Upper lobe of left lung (tissue), 6 donors: ENCODE data around the gene NBPF1. TPM values are rescaled to one million over a fixed set of nuclear protein-coding genes. Genes with fewer than 3 reads are reported as not detected.
"Not testable (repeated sequence)": the region's sequence is repeated elsewhere in the genome, so short reads cannot be mapped to it uniquely, and the experiment has no call there.

Experiments used
- ATAC-seq, 2 donors: fragments of 200-7000 bp; cut with Tn5 transposase; one replicate each; pipeline ENCODE4 v1.9.1; 2022; ENCODE audit warnings: mild to moderate bottlenecking in 2 of 2, moderate library complexity in 2 of 2; ENCODE audit not compliant: low FRiP score in 2 of 2
- DNase-seq, 2 donors: peaks; one replicate each; pipeline ENCODE4 v3.0.0-alpha.2; 2019 to 2020
- H3K27ac ChIP-seq, 4 donors: fragments of 200-600 bp; sonication (generic); one replicate each; pipeline ENCODE4 v1.5.1; 2016 to 2019
- H3K27me3 ChIP-seq, 4 donors: fragments of 200-600 bp; sonication (generic); one replicate each; pipeline ENCODE4 v1.5.1; 2017 to 2019
- H3K36me3 ChIP-seq, 4 donors: fragments of 200-600 bp; sonication (generic); one replicate each; pipeline ENCODE4 v1.5.1; 2016 to 2019
- H3K4me1 ChIP-seq, 4 donors: fragments of 200-600 bp; sonication (generic); one replicate each; pipeline ENCODE4 v1.5.1; 2018 to 2019
- H3K4me3 ChIP-seq, 4 donors: fragments of 200-600 bp; sonication (generic); one replicate each; pipeline ENCODE4 v1.5.1; 2017 to 2019; ENCODE audit warnings: mild to moderate bottlenecking in 2 of 4, moderate library complexity in 1 of 4
- H3K9me3 ChIP-seq, 4 donors: fragments of 200-600 bp; sonication (generic); one replicate each; pipeline ENCODE4 v1.5.1; 2018 to 2019
- EP300 ChIP-seq, 4 donors: sonication (generic); formaldehyde crosslinking; IDR thresholded peaks; one replicate each; pipeline ENCODE4 v1.5.1; 2017; ENCODE audit warnings: antibody characterized with exemption in 4 of 4, control low read depth in 2 of 4
- POLR2A ChIP-seq, 4 donors: fragments of 450-650 bp; IDR thresholded peaks; one replicate each; pipeline ENCODE4 v1.5.1; 2016 to 2017; ENCODE audit warnings: antibody characterized with exemption in 4 of 4, mild to moderate bottlenecking in 2 of 4
- POLR2AphosphoS5 ChIP-seq, 2 donors: sonication (generic); formaldehyde crosslinking; IDR thresholded peaks; one replicate each; pipeline ENCODE4 v1.5.1; 2017; ENCODE audit warnings: antibody characterized with exemption in 2 of 2
- WGBS, 2 donors: methylation state at CpG; one replicate each; pipeline ENCODE4 v1.1.5; 2017 to 2018; 5-methylcytosine and 5-hydroxymethylcytosine counted together
- total RNA-seq, 6 donors: library from RNA; depleted of rRNA in 4 of 6; stranded (reverse); fragments of >200 nt in 4 of 6; gene quantifications; one replicate each; pipeline versions ENCODE4 v1.1.0 to v1.2.1, GENCODE V29; 2016 to 2021
- TF ChIP-seq, protein P1 (sequence below), 6 experiments: fragments of 450-650 bp in 4 of 6; fragments of 200-600 bp in 2 of 6; sonication (generic) in 2 of 6; IDR thresholded peaks; one replicate each; pipeline ENCODE4 v1.5.1; 2016 to 2019; ENCODE audit warnings: antibody characterized with exemption in 6 of 6
- donor health status: DM: no; HTN: no; CAD: no; lungs with moderate emphysema.
- donor health status: DM: no; HTN: yes; CAD: no; lungs with severe emphysema.

Gene NBPF1
- total RNA-seq, 6 donors from 2014 or later: 31.6 to 81.7 (median 34.3) TPM

- DNase-seq (no peak), ATAC-seq (no peak)
- Histone ChIP-seq H3K36me3 (peaks cover 4 to 42% (median 18%) of the 10 kb centered on the region in 4 donors), H3K27ac (no peak overlapping the region), H3K4me1 (no peaks in the 10 kb centered on the region), H3K9me3 (no peaks in the 10 kb centered on the region), H3K4me3 (no peak overlapping the region), H3K27me3 (no peaks in the 10 kb centered on the region)
- TF ChIP-seq, protein P1, sequence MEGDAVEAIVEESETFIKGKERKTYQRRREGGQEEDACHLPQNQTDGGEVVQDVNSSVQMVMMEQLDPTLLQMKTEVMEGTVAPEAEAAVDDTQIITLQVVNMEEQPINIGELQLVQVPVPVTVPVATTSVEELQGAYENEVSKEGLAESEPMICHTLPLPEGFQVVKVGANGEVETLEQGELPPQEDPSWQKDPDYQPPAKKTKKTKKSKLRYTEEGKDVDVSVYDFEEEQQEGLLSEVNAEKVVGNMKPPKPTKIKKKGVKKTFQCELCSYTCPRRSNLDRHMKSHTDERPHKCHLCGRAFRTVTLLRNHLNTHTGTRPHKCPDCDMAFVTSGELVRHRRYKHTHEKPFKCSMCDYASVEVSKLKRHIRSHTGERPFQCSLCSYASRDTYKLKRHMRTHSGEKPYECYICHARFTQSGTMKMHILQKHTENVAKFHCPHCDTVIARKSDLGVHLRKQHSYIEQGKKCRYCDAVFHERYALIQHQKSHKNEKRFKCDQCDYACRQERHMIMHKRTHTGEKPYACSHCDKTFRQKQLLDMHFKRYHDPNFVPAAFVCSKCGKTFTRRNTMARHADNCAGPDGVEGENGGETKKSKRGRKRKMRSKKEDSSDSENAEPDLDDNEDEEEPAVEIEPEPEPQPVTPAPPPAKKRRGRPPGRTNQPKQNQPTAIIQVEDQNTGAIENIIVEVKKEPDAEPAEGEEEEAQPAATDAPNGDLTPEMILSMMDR (IDR thresholded peaks at IDR 0.05): no peak
- TF ChIP-seq POLR2A (IDR thresholded peaks at IDR 0.05) (no peak), POLR2AphosphoS5 (IDR thresholded peaks at IDR 0.05) (no peak), EP300 (IDR thresholded peaks at IDR 0.05) (no peak)
- 81% methylated on average over 1 of the region's 1 CpG for WGBS, 2 donors
These were observed 8.2 kb downstream of the NBPF1 start for GRCh38 chr1:16605213-16605525.

DNA sequence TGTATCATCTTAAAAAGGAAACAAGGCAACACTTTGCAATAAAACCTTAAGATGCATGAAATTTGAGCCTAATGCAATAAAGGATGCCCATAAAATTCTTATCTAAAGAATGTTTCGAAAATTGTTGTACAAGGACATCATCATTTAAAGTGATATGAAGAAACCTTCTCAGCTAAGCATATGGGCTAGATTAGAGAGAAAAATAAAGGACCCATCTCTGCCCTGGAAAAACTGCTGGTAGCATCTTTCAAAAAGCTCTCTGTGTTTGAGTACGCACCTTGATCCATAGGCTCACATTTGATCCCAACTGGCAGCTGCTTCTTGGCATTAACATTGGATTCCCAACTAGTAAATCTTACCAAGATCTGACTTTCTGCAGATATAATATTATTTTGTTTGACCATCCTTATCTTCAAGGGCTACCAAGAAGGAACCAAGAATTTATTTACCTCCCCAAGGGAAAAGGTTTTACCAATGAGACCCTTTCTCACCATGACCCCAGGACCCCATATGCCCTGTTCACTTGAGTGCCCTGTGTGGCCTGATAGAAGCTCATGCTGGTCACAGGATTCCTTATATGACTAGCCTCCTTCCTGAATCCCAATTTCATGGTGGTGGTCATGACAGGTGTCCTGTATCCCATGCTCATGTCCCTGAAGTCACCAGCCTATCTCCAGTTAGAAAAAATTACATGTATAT, 8.7 kb downstream of the NBPF1 start:
- H3K36me3 ChIP-seq: peaks cover 4 to 42% (median 18%) of the 10 kb centered on the region in 4 donors
- 89 to 93% methylated on average over 2 of the region's 2 CpGs for WGBS, 2 donors
- not testable (repeated sequence) for H3K4me1 ChIP-seq, H3K9me3 ChIP-seq, ATAC-seq, H3K4me3 ChIP-seq, H3K27me3 ChIP-seq, H3K27ac ChIP-seq
- DNase-seq: peak in 1 of 2 donors; percentile 20

DNA sequence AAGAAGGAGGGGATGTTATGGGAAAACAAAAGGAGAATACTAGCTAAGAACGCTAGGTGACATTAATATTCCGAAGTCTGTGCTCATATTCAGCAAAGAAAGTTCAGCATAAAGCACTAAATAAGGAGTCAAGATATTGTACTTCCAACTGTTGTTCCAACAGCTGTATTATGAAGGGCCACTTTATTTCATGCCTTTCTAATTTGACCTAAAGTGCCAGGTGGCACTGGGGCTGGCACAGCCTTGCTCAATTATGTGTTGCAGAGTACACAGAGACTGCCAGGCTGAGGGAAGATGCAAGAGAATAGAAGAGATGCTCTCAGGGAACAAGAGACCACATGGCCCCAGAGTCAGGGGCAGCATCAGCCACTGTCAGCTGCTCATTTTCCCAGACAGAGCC, 9.7 kb downstream of the NBPF1 start:
- not testable (repeated sequence) for H3K27ac ChIP-seq, H3K4me3 ChIP-seq, H3K4me1 ChIP-seq, H3K9me3 ChIP-seq, DNase-seq, ATAC-seq, H3K27me3 ChIP-seq
- peaks cover 4 to 42% (median 18%) of the 10 kb centered on the region in 4 donors for H3K36me3 ChIP-seq
- 90% methylated on average over 2 of the region's 2 CpGs; no CpG with 5 or more reads in 1 of the 2 donors for WGBS, 2 donors

DNA sequence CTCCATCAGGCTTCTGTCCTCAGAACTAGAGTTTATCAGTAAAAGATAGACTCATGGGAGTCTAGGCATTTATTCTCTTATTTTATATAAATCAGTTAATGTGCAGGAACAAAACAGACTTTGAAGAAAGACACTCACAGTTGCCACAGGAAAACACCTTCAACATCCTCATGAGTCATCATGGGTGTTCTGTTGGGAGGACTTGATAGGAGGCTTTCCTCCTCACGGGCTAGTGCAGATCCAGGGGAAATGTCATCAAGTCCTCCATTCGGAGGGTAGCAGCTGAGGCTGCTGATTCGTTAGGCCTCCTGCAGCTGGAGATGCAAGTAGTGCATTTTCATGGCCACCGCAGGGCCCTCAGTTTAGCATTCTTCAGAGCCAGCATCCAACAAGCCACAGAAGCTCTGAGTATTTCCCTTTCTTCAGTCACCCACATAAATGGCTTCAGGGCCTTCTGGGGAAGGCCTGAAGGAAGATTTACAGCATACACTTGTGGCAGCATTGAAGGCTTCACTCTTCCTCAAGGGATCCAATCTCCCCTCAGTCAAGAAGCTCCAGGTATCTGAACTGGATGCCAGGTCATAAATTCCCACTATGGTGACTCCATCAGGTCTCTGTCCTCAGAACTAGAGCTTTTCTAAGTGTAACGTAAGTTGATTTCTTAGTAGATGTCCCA, 10.9 kb downstream of the NBPF1 start:
- not testable (repeated sequence) for H3K27ac ChIP-seq, ATAC-seq, DNase-seq, H3K9me3 ChIP-seq, H3K4me1 ChIP-seq, H3K4me3 ChIP-seq, H3K27me3 ChIP-seq
- WGBS, 2 donors: 98% methylated on average over 2 of the region's 5 CpGs
- H3K36me3 ChIP-seq: peaks cover 3 to 30% (median 8%) of the 10 kb centered on the region in 4 donors

DNA sequence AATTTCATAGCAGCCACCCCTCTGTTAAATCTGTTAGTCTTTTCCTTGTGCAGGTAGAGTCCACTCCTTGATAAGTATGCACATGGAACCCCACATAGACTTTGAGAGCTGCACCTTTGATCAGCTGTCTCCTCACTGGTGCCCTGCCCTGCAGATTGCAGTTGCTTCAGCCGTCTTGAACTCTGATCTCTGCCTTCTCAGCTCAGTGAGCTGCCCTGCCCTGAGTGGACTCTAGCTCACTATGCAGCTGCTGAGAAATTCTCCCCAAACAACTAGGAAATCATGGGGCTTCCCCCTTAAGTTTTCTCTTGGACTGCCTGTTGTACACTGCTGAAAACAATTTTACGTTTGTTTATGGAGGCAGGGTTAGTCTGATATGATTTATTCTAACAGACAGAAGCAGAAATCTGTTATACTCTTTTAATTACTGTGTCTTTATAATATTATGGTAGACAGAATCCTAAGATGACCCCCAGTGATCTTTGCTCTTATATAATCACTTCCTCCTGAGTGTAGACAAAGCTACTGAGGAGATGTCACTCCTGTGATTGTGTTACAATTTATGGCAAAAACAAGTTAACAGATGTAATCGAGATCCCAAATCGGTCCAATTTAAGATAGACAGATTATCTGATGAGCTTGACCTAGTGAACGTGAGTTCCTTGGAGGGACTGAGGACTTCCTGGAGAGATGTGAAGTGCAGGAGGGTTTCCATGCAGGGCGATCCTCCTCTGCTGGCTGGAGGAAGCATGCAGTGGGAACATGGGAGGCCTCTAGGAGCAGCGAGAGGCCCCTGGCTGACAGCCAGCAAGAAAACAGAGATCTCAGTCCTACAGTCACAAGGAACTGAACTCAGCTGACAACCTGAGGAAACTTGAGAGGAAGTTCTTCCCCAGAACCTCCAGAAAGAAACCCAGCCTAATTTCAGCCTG, 12.2 kb downstream of the NBPF1 start:
- not testable (repeated sequence) for H3K9me3 ChIP-seq, DNase-seq, H3K27me3 ChIP-seq, H3K27ac ChIP-seq, H3K4me3 ChIP-seq, H3K4me1 ChIP-seq
- peaks cover 0 to 19% (median 0%) of the 10 kb centered on the region in 4 donors for H3K36me3 ChIP-seq
- ATAC-seq: peak; percentile 29 to 37
- 62 to 65% methylated on average over 4 to 5 of the region's 7 CpGs for WGBS, 2 donors

- not testable (repeated sequence) for H3K36me3 ChIP-seq, H3K4me3 ChIP-seq, H3K4me1 ChIP-seq, H3K9me3 ChIP-seq, H3K27me3 ChIP-seq, H3K27ac ChIP-seq, DNase-seq
- ATAC-seq: peak in 1 of 2 donors; percentile 71
- WGBS, 2 donors: 90 to 92% methylated on average over 3 of the region's 3 CpGs
These were observed 14.0 kb downstream of the NBPF1 start for GRCh38 chr1:16599326-16599725.

- DNase-seq, H3K4me3 ChIP-seq, H3K9me3 ChIP-seq, H3K27ac ChIP-seq, H3K27me3 ChIP-seq, H3K36me3 ChIP-seq, ATAC-seq, H3K4me1 ChIP-seq: not testable (repeated sequence)
- WGBS, 2 donors: 94 to 100% methylated on average over 1 of the region's 1 CpG
These were observed 18.1 kb downstream of the NBPF1 start for GRCh38 chr1:16595216-16595615.
